ENCODE data around the gene ZNF174. TPM values are rescaled to one million over a fixed set of nuclear protein-coding genes. Genes with fewer than 3 reads are reported as not detected.

Gene ZNF174
- polyA plus RNA-seq, 4 donors: 12.1 to 17.2 (median 15.7) TPM

DNA sequence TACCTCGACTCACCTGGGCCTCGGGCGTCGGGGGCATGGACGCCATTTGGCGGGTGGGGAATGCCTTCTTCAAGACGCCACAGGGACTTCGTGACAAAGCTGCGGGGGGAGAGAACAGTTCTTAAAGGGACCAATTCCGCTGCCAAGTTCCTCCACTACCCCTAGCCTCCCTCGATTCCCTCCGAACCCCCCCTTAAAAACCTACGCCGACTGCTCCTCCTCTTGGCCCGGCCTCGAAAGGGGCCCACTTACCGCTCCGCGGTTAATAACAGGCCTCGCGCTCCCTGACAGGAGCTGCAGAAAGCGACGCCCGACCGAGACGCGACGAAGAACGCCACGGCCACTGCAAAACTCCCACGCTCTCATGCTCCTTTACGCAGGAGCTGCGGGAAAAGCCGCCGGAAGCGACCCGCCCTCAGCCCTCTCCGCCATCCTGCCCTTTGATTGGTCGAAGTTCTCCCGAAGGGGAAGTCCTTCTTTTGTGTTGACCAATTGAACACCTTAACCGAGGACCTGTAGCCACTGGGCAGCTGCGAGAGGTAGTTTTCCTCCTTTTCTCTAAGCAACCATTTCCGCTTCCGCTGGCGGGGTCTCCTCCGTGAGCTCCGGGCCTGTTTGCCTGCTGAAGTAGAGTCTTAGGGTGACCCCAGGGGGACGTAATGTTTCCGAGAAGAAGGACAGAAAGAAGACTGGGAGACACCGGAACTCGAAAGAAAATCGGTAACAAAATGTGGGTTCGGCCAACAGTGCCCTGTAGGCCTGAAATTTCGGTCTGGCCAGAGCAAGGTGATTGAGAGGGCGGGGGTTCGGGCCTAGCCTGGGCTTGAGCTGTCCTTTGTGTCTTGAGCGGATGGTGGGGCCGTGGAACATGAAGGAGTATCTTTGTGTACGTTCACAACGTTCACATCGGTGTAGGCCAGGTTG, 42.4 kb downstream of the ZNF174 start, which contains the start of the genes NAA60 and ZNF597:
Gene NAA60 (plus strand): TSS at position 573 of the 924 bp plus-strand sequence. CDS start 32,548 bp downstream, outside the sequence.
Gene ZNF597 (minus strand): TSS at position 397 of the 924 bp plus-strand sequence. CDS start 351 bp downstream, at position 46.
- peak in 2 of 4 donors; percentile 76 to 86 for DNase-seq (ENCODE audit: low read depth in 4 of 4, low spot score in 3 of 4)

DNA sequence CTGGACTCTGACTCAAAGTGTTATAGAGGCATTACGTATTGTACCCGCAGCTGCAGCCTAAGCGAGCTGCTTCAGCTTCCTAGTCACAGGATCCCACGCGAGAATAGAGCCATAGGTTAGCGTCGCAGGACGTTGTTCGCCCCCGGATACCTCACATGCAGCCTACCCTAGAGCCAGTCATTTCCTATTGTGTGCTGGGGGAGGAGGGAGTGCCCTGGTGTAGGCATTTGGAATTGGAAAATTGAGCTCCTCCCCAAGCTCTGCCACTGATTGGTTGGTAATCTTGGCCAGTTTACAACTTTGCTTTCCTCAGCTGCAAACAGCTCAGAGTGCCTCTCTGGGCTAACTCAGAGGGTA, 43.0 kb downstream of the ZNF174 start:
- DNase-seq (ENCODE audit: low read depth in 4 of 4, low spot score in 3 of 4): no peak

DNA sequence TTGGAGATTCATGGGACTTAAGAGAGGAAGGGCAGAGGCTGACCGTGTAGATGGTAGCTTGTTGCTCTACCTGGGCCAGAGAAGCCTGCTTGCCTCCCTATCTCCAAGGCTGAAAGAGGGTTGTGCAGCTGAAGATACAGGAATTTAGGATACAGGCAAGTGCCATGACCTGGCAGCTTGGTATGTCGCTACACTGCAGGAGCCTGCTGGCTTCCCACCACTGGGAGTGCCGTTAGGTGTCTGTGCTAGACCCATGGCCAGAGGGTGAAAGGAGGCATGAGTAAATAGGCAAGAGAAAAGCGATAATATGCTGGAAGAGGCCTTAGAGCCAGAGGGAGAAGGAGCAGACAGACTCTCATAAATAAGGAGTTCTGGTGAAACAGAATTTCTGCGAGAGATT, 53.1 kb downstream of the ZNF174 start:
- no peak for DNase-seq (ENCODE audit: low read depth in 4 of 4, low spot score in 3 of 4)

DNA sequence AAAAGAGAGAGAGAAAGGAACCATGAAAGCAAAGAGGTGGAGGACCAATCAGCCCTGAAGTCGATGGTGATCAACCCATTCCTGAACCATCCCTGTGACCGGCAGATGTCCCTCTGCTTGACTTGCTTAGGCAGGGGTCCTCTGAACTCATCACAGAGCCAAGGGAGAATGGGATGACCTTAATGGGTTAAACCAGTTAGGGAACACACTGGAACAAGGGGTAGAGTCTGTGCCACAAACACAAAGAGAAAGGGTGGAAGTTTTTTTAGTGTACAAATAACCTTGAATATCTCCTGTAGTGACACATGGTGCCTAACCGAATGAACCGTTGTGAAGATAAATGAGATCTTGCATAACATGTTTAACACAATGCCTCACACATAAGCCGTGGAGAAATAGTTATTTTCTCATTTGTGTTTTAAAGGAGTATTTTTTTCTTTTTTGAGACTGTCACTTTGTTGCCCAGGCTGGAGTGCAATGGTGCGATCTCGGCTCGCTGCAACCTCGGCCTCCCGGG, 53.7 kb downstream of the ZNF174 start:
- no peak for DNase-seq (ENCODE audit: low read depth in 4 of 4, low spot score in 3 of 4)

DNA sequence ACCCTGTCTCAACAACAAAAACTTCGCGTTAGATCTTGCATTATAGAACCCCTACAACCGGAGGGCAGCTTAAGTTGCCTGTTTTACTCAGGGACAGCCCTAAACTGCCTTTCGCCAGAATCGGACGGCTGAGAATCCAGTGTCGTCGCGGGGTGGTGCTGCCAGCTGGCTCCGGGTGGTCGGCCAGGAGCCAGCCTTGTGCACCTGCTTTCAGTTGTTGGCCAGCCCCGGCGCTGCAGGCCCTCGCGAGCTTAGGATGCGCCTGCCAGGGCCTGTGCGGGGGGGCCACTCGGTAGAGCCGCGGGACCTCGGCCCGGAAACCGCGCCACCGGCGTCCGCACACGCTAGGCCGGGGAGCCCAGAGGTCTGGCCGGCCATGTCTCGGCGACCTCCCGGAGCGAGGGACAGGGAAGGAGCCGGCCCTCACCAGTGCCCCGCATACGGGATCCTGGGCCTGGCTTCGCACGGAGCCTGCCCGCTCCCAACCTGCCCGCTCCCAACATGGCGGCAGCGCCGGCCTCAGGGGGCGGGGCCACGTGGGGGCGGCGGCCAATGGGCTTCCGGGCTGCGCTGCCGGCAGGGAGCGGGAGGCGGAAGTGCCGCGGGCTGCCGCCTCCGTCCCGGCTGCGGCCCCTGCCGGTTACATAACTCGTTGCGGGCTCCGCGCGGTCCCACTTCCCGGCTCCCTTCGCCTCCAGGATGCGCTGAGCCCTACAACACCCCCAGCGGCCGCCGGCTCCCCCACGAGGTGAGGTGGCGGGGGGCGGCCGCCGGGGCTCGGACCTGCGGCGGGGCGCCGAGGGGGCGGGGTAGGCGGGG, 56.6 kb downstream of the ZNF174 start:
- peak; percentile 72 to 80 (median 76) for DNase-seq (ENCODE audit: low read depth in 4 of 4, low spot score in 3 of 4)

DNA sequence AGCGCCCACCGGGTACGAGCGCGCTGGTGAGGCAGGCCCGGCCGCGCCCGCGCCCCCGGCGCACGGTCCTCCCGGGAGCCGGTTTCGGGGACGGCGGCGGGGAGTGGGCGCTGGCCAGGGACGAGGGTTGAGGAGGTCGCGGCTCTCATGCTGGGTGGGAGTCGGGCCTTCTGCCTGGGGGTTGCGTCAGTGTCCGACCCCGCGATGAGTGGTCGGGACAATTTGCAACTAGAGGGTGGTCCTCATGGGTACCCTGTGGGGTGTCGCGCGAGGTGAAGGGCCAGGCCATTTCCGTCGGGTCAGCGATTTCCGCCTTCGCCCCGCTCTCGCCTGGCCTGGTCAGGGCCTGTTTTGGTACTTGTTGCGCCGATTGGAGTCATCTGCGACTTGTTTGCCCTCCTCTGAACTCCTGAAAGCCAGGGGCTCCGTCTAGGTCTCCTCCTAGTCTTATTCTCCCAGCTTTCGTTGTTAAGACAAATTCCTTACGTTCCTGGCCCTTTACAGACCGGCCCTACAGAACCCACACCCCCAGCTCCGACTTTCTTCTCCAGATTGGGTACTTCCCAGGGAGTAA, 57.4 kb downstream of the ZNF174 start:
- no peak for DNase-seq (ENCODE audit: low read depth in 4 of 4, low spot score in 3 of 4)

DNA sequence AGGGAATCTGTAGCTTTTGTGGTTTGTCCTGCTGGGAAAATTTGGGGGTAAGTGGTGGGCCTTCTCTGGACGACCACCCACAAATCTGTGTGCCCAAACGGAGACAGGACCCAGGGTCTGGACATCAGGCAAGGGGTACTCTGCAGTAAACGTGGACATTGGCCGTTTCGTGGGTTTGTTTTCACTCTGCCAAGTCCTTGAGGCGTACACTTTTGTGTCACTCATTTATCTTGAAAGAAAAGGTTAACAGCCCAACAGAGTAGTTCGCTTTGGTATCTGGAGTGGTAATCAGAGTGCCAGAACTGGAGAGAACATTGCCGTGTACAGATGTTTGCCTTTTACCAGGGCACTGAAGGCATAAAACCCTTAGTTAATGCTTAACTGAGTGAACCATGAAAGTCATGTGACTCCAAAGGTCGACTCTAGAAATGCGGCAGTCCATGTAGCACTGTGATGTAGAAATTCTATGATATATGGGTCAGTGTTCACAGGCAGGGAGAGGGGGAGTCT, 57.9 kb downstream of the ZNF174 start:
- DNase-seq (ENCODE audit: low read depth in 4 of 4, low spot score in 3 of 4): peak in 1 of 4 donors; percentile 53

Other genes starting within 250 kb of the ZNF174 start
- not detected for gene OR1F1, start 213.0 kb upstream of the ZNF174 start, polyA plus RNA-seq (ENCODE audit: insufficient read length in 4 of 4)
- gene ZNF200, start 166.1 kb upstream of the ZNF174 start, polyA plus RNA-seq (ENCODE audit: insufficient read length in 4 of 4): 10 to 100 TPM; 12.0 to 14.9 (median 13.5) TPM
- under 1 TPM; 0.22 to 0.47 (median 0.29) TPM for gene MEFV, start 144.6 kb upstream of the ZNF174 start, polyA plus RNA-seq (ENCODE audit: insufficient read length in 4 of 4)
- gene ZNF263, start 117.7 kb upstream of the ZNF174 start, polyA plus RNA-seq (ENCODE audit: insufficient read length in 4 of 4): 10 to 100 TPM; 44.0 to 53.6 (median 46.0) TPM
- 10 to 100 TPM; 12.6 to 16.4 (median 13.4) TPM for gene TIGD7, start 95.8 kb upstream of the ZNF174 start, polyA plus RNA-seq (ENCODE audit: insufficient read length in 4 of 4)
- 10 to 100 TPM; 39.4 to 57.7 (median 50.7) TPM for gene ZNF75A, start 95.7 kb upstream of the ZNF174 start, polyA plus RNA-seq (ENCODE audit: insufficient read length in 4 of 4)
- 1 to 10 TPM in 1 of 4 donors, under 1 TPM in 3; 0.31 to 1.0 (median 0.62) TPM for gene OR2C1, start 45.3 kb upstream of the ZNF174 start, polyA plus RNA-seq (ENCODE audit: insufficient read length in 4 of 4)
- 10 to 100 TPM; 15.2 to 19.0 (median 17.6) TPM for gene ZSCAN32, start 211 bp upstream of the ZNF174 start, polyA plus RNA-seq (ENCODE audit: insufficient read length in 4 of 4)
- 1 to 10 TPM; 3.4 to 4.2 (median 3.9) TPM for gene ZNF597, start 42.3 kb downstream of the ZNF174 start, polyA plus RNA-seq (ENCODE audit: insufficient read length in 4 of 4)
- 10 to 100 TPM; 48.3 to 83.9 (median 69.6) TPM for gene NAA60, start 42.5 kb downstream of the ZNF174 start, polyA plus RNA-seq (ENCODE audit: insufficient read length in 4 of 4)
- not detected for gene C16orf90, start 94.3 kb downstream of the ZNF174 start, polyA plus RNA-seq (ENCODE audit: insufficient read length in 4 of 4)
- 10 to 100 TPM; 47.0 to 65.6 (median 57.6) TPM for gene CLUAP1, start 99.8 kb downstream of the ZNF174 start, polyA plus RNA-seq (ENCODE audit: insufficient read length in 4 of 4)
- 1 to 10 TPM; 1.3 to 2.3 (median 1.7) TPM for gene NLRC3, start 176.2 kb downstream of the ZNF174 start, polyA plus RNA-seq (ENCODE audit: insufficient read length in 4 of 4)
- gene SLX4, start 210.4 kb downstream of the ZNF174 start, polyA plus RNA-seq (ENCODE audit: insufficient read length in 4 of 4): 1 to 10 TPM; 4.1 to 7.1 (median 5.4) TPM